Measurements from ENCODE around the gene MX2. TPM values are rescaled to one million over a fixed set of nuclear protein-coding genes. Genes with fewer than 3 reads are reported as not detected.

The MX2 gene
- total RNA-seq, 1 donor from 2014 or later, result 0.59 TPM

DNA sequence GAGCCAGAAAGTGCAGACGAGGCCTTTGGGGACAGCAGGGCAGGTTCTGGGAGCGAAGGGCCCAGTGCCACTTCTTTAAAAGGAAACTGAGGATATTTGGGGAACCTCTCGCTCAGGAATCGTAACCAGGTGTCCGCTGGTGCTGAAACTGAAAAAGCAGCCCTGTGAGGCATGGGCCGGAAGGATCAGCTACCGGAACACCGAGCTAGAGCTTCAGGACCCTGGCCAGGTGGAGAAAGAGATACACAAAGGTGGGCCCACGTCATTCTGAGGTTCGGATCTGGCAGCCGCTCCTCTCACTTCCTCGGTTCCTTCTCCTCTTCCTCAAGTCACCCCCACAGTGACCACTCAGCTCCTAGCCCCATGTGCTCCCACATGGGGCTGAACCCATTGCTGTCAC lies 18.1 kb downstream of the MX2 start:
- DNase-seq (ENCODE audit: low read depth, low spot score), result no peak

GRCh38 chr21:41381731-41382130 lies 19.9 kb downstream of the MX2 start:
- no peak for DNase-seq (ENCODE audit: low read depth, low spot score)

DNA sequence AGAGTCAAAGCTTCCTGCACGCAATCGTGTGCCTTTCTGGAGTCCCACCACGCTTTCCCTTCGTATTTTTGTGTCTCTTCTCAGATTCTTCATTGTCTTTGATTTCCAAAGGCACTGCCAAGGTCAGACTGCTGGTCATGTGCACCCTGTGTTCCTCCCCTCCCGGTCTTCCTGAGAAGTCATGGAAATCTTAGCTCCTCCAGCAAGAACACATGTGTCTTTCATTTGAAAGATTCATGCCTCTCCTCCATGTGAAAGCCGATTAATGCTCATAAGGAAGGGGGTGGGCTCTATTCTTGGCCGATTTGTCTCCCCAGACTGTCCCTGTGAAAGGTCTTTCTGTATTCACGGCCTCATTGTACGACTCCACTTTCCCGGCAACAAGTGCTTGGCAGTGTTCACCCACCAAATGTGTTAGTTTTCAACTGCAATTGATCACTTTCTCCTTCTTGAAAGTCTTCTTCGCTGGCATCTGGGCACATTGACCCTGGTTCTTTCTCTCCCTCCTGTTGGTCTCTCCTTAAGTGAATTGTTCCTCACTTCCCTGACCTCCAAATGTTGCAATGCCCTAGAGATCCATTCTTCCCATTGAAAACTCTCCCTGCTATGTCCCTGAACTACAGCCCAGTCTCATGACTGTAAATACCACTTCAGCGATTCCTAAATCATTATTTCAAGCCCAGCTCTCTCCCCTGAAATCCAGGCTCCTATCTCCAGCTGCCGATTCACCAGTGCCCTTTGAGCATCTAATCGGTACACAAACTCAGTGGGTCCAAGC lies 25.4 kb downstream of the MX2 start:
- DNase-seq (ENCODE audit: low read depth, low spot score), result no peak

GRCh38 chr21:41387824-41388223 lies 26.0 kb downstream of the MX2 start:
- DNase-seq (ENCODE audit: low read depth, low spot score), result no peak

DNA sequence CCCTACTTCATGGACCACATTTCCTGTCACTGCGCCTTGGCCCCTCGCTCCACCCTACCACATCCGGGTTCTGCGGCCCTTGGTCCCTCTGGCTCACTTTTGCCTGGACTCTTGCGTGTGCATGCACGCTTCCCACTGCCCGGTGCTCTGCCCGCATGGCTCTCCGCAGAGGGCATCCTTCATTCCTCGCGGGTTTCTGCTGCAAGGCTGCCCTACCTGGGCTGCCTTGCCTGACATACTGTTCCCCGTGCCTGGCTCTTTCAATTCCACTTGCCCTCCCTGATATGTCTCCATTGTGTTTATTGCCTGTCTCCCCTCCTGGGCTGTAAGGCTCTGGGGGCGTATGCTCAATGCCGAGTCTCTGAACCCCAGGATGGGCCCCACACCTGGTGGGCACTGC lies 26.4 kb downstream of the MX2 start:
- DNase-seq (ENCODE audit: low read depth, low spot score), result no peak

DNA sequence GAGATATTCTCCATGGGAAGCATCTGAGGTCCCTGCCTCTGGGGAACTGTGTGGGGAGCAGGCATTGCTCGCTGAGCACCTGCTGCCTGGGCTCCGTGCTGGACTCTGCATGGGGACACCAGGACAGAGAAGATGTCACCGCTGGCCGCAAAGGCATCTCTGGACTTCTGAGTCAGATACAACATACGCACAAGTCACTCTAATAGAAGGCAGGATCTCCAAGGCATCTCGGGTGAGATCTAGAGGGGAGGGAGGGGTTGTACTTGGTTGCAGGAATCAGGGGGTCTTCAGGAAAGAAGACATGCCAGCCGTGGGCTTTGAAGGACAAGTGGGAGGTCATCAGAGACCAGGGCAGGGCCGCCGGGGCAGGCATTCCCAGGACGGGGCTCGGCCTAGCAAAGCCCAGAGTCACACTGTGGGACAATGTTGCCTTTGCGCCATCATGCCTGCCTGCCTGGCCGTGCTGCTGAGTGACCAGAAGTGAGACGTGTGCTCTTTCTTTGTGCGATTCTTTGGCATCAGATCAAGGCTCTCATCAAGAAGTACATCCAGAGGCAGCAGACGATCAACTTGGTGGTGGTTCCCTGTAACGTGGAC lies 28.3 kb downstream of the MX2 start:
- no peak for DNase-seq (ENCODE audit: low read depth, low spot score)

- no peak for DNase-seq (ENCODE audit: low read depth, low spot score)
Measured at GRCh38 chr21:41393876-41394465, 32.1 kb downstream of the MX2 start.

DNA sequence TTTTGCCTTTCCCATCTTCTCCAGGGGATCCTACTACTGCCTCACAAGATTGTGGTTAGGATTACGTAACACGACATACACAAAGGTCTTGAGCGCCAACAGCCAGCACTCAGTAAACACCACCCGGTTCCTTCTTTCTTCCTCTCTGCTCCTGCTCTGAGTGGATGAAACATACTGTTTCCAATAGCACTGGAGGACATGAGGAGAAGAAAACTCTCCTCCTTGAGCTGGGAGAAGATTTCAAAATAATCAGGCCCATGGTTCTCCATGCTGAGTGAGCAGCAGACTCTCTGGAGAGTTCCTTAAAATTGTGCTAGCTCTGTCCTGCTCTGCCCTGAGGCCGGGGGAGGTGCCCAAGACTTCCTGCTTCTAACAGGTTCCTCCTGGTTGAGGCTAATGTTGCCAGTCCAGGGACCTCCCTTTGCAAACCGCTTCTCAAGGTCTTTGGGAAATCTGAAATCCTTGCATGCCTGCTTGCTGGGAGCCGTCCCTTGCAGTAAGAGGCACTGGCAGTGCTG lies 34.8 kb downstream of the MX2 start:
- no peak for DNase-seq (ENCODE audit: low read depth, low spot score)

DNA sequence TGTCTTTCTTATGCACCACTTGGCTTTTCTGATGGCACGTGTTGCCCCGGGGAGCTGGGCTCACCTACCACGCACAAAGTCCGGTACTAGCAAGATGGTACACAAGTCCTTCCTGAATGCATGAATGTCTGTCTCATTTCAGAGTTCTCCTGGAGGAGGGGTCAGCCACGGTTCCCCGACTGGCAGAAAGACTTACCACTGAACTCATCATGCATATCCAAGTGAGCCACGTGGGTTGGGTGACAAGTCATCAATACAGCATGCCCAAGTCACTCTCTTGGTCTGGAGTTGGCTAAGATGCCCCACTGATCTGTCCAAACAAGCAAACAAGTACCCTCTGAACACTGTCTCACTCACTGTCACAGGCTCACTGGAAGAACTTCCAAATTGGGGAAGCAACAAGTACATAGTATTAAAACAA lies 35.7 kb downstream of the MX2 start:
- no peak for DNase-seq (ENCODE audit: low read depth, low spot score)

- DNase-seq (ENCODE audit: low read depth, low spot score), result no peak
Measured at GRCh38 chr21:41398251-41398650, 36.4 kb downstream of the MX2 start.

GRCh38 chr21:41398831-41399230 lies 37.0 kb downstream of the MX2 start:
- no peak for DNase-seq (ENCODE audit: low read depth, low spot score)

GRCh38 chr21:41399246-41399800 lies 37.5 kb downstream of the MX2 start:
- DNase-seq (ENCODE audit: low read depth, low spot score), result no peak

- no peak for DNase-seq (ENCODE audit: low read depth, low spot score)
Measured at GRCh38 chr21:41402231-41402630, 40.4 kb downstream of the MX2 start.

GRCh38 chr21:41402796-41403195 lies 41.0 kb downstream of the MX2 start:
- DNase-seq (ENCODE audit: low read depth, low spot score), result no peak

- DNase-seq (ENCODE audit: low read depth, low spot score), result no peak
Measured at GRCh38 chr21:41403331-41403730, 41.5 kb downstream of the MX2 start.

GRCh38 chr21:41403966-41404365 lies 42.1 kb downstream of the MX2 start:
- no peak for DNase-seq (ENCODE audit: low read depth, low spot score)

DNA sequence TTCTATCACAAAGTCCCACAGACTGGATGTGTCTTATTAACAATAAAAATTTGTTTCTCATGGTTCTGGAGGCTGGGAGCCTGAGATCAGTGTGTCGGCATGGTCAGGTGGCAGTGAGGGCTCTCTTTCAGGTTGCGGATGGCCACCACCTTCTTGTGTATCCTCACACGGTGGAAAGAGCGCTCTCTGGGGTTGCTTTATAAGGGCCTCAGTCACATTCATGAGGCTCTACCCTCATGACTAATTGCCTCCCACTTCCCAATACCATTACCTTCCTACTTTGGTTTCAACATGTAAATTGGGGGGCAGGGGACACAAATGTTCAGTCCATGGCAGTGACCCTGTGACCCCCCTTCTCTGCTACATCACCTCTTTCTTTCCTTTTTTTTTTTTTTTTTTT lies 43.5 kb downstream of the MX2 start:
- DNase-seq (ENCODE audit: low read depth, low spot score), result no peak

DNA sequence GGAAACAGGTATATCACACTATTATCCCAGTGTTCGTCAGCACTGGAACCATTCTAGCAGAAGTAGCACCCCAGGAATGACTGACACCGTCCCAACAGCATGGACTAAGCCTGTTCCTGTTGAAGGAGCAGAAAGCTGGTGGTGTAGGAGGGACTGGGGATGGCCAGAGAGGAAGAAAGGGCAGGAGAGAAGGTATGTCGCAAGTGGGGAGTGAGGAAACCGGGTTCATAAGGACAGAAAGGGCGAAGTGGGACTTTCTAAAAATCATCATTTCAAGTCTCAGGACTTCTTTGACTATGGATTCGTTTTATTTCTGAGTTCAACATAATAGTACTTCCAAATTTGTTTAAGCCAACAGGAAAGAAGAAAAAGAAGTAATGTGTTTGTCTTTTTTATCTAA lies 44.5 kb downstream of the MX2 start:
- no peak for DNase-seq (ENCODE audit: low read depth, low spot score)

DNA sequence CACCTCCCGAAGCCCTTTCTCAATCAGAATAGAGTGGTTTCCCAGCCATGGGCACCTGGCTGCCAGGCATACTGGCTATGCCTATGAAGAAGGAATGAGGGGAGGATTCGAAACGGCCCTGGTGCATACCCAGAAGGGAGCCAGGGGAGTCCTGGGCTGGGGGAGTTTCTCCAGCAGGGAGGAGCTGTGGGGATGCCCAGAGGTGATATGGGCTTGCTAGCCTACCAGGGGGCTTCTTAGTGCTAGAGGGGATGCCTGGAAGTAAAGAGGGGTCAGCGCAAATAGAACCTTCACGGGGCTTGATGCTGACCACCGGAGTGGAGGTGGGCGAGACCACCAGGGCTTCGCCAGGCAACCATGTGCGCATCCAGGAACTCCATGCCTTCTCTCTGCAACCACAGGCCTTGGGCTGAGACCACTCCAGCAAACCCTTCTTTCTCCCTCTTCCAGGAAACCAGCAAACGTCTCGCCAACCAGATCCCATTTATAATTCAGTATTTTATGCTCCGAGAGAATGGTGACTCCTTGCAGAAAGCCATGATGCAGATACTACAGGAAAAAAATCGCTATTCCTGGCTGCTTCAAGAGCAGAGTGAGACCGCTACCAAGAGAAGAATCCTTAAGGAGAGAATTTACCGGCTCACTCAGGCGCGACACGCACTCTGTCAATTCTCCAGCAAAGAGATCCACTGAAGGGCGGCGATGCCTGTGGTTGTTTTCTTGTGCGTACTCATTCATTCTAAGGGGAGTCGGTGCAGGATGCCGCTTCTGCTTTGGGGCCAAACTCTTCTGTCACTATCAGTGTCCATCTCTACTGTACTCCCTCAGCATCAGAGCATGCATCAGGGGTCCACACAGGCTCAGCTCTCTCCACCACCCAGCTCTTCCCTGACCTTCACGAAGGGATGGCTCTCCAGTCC lies 46.0 kb downstream of the MX2 start:
- DNase-seq (ENCODE audit: low read depth, low spot score), result no peak

- no peak for DNase-seq (ENCODE audit: low read depth, low spot score)
Measured at GRCh38 chr21:41410361-41410760, 48.5 kb downstream of the MX2 start.

- DNase-seq (ENCODE audit: low read depth, low spot score), result no peak
Measured at GRCh38 chr21:41410767-41411448, 49.1 kb downstream of the MX2 start.
